ENCODE data around the gene TERC. TPM values are rescaled to one million over a fixed set of nuclear protein-coding genes. Genes with fewer than 3 reads are reported as not detected.

TERC gene
- total RNA-seq, result 70.7 and 108 TPM in 2 replicates

- DNase-seq (ENCODE audit: low read depth, low spot score), result peak; percentile 56
Measured at GRCh38 chr3:169764882-169765612, at the start of gene TERC. Gene TERC, minus strand, starts transcription at chr3:169765060.

DNA sequence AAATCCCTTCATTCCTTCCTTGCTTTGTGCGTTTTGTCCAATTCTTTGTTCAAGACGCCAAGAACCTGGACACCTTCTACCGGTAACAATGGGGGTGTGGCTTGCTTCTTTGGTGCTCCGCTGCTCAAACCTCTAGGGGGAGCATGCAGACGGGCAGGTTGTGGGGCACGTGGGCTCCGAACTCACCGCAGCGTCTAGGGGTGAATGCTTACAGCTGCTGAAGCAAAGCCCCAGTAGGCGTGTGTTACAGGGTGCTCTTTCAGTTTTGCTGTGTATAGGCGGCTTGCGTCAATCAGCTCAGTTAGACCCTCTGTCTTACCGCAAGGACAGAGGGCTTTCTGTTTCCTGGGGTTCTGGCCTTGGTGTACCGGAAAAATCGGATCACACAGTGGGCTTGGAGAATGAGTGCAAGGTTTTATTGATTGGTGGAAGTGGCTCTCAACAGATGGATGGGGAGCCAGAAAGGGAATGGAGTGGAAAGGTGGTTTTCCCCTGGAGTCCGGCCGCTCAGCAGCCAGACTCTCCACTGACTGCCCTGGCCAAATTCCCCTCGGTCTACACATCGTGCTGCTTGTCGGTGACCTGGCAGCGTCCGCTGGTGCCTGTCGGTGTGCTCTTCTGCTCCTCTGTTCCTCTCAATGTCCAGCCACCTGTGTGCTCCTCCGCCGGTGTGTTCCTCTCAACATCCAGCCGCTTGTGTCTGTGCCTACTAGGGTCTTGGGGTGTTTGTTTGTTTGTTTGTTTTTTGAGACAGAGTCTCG lies 49.1 kb upstream of the TERC start:
- DNase-seq (ENCODE audit: low read depth, low spot score), result no peak

GRCh38 chr3:169813278-169813677 lies 48.4 kb upstream of the TERC start:
- DNase-seq (ENCODE audit: low read depth, low spot score), result no peak

GRCh38 chr3:169812332-169813235 lies 47.7 kb upstream of the TERC start, which contains the start of the genes LRRC34 and LRRIQ4:
Gene LRRC34, minus strand, starts transcription at chr3:169812904. Its CDS starts 356 bp downstream, at chr3:169812548.
Gene LRRIQ4, plus strand, starts transcription at chr3:169812870. Its CDS starts 9,052 bp downstream, at chr3:169821922.
- DNase-seq (ENCODE audit: low read depth, low spot score), result peak; percentile 22

DNA sequence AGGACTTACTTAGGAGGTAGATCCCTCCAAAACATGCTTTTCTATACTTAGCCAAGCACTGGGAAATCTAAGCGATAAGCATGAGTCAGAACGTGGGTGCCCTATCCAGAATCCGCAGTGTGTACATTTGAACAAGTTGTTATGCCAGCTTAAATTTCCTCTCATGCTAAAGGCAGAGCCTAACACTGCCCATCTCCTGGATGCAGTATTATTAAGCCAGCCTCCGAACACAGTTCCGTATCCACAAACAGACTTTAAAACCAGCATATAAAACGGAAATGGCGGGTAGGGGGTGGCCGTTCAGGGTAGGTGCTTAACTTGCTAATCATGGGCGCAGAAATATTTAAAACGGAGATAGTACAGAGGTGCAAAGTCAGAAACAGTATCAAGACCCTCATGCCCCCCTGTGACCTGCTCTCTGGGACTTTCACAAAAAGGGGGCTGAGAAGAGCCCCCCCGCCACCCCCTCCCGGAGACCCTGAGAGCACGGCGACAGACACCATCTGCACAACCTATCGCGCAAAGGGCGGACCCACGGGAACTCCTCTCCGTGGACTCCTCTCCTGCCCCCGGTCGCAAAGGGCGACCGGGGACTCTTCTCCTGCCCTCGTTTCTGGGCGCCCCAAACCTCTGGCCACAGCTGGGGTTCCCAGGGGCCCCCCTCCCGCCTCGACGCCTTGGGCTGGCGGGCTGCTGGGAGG lies 46.9 kb upstream of the TERC start:
- DNase-seq (ENCODE audit: low read depth, low spot score), result no peak

DNA sequence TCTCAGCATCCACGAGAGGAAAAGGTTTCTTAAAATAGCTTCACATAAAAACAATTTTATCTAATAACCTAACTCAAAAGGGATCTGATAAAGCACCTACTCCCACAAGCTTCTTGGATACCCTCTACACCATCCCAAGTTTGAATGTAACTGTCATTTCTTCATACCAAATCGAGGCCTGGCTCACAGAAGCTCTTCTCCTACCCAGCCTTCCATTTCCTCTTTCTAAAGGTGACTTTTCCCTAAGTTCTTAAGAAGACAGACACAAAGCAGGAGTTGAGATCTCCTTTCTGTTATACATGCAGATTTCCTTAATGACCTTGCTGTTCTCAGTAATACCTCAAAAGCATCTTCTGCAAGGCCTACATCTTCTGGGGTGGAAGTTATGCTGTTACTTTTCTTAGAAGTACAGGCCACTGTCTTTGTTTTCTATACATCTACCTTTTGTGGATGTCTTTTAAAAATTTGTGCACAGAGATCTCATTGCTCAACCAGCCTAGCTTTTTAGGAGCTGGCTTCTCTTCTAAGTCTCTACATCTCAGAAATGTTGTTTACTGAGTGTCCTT lies 44.5 kb upstream of the TERC start:
- DNase-seq (ENCODE audit: low read depth, low spot score), result no peak

GRCh38 chr3:169804681-169805080 lies 39.8 kb upstream of the TERC start:
- no peak for DNase-seq (ENCODE audit: low read depth, low spot score)

DNA sequence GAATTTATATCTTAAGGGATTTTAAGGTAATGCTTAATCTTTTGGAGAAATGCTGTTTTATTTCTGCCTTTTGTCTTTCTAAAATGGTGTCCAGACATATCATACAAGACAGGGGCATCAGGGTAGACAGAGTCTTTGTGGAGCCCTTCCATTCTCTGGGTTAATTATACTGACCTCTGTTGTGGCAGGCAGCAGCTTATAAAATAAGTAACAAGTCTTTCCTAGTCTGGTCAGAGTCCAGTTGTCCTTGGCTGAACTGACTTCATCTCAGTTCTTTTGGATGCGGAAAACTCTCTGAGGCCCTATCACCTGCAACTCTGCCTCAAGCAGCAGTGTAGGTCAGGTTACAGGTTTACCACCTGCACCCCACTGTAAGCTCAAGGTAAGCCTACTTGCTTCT lies 27.5 kb upstream of the TERC start:
- DNase-seq (ENCODE audit: low read depth, low spot score), result no peak

DNA sequence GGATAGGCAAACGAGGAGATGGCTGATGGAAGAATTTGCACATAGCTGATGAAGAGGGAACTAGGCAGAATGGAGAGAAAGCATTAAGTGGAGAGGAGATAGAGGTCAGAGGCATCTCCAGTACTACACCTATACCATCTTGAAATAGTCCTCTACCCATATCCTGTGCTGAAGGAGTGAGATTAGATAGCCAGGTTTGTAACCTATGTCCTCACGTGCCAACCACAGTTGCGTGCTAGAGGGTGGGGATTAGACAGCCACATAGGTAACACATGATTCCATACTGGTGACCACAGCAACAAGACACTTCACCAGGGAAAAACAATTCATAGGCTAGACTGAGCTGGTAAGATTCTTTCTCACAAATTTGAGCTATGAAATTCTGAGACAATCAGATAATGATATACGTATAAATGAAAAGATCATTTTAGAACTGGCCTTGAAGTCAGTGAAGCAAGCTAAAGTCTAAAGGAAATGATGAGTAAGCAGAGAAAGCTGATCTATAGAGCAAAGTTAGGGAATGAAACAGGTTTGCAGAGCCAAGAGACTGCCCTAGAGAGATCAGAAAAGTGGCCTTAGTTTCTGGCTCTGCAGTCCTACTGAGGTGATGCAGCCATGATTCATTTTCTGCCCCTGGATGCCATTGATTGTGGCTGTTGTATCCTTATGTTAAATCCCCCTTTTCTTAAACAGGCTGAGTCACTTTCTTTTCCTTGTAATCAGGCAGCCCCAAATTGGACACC lies 26.0 kb upstream of the TERC start:
- no peak for DNase-seq (ENCODE audit: low read depth, low spot score)

GRCh38 chr3:169790219-169790618 lies 25.4 kb upstream of the TERC start:
- DNase-seq (ENCODE audit: low read depth, low spot score), result no peak

DNA sequence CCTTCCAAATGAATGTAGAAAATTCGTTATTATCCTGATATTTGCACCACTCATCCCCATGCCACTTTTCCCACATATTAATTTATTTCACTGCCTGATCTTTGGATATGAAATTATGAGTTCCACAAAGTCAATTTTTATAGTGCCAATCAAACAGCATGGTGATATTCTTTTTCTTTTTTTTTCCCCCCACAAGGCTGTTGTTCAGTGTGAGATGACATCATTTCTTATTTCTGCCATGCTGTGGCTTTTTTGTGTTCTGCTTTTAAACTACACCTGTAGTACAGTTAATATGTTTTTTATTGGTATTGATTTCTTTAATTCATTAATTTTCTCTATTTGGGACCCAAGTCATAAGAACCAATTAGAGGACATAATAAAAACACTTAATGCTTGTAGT lies 22.9 kb upstream of the TERC start:
- no peak for DNase-seq (ENCODE audit: low read depth, low spot score)

GRCh38 chr3:169787120-169787519 lies 22.3 kb upstream of the TERC start:
- no peak for DNase-seq (ENCODE audit: low read depth, low spot score)

DNA sequence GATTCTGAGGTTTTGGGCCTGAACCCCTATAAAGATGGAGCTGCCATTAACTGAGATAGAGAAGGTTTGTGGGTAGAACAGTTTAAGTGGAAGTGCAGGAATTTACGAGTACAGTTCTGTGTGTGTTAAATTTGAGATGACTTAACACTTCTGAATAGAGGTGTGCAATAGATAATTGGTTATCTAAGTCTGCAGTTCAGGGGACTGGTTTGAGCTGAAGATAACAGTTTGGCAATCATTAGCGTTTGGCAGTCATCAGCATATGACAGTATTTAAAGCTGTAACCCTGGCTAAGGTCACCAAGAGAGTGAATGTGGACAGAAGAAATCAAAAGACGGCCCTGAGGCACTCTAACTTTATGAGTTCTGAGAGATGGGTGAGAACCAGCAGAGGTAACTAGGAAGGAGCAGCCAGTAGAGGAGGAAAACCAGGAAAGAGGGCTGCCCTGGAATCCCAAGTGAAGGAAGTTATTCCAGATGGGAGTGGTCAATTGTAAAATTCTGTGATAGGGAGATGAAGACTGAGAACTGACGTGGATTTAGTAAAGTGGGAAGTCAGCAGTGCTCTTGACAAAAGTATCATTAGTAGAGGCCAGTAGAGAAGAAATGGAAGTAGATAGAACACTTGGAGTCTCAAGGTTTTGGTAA lies 16.5 kb upstream of the TERC start:
- DNase-seq (ENCODE audit: low read depth, low spot score), result no peak

DNA sequence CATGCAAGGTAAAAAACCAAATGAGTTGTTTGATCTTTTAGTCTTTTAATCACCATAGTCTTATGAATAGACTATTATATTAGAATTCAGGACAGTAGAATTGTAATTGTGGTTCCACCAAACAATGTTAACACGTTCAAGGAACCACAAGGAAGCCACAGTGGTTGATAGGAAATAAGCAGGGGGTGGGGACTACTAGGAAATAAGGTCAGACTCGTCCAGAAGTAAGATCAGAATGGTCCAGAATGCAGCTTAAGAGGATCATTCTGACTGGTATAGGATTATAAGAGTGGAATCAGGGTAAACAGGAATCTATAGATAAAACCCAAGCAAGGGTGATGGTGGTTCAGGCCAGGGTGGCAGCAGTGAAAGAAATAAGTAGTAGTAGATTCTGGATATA lies 15.9 kb upstream of the TERC start:
- DNase-seq (ENCODE audit: low read depth, low spot score), result no peak

- no peak for DNase-seq (ENCODE audit: low read depth, low spot score)
Measured at GRCh38 chr3:169777822-169778221, 13.0 kb upstream of the TERC start.

GRCh38 chr3:169774186-169774585 lies 9.3 kb upstream of the TERC start:
- no peak for DNase-seq (ENCODE audit: low read depth, low spot score)

GRCh38 chr3:169772897-169773816 lies 8.3 kb upstream of the TERC start, which contains the start of gene MYNN:
Gene MYNN, plus strand, starts transcription at chr3:169773396. Its CDS starts 900 bp downstream, at chr3:169774296.
- peak; percentile 77 for DNase-seq (ENCODE audit: low read depth, low spot score)

DNA sequence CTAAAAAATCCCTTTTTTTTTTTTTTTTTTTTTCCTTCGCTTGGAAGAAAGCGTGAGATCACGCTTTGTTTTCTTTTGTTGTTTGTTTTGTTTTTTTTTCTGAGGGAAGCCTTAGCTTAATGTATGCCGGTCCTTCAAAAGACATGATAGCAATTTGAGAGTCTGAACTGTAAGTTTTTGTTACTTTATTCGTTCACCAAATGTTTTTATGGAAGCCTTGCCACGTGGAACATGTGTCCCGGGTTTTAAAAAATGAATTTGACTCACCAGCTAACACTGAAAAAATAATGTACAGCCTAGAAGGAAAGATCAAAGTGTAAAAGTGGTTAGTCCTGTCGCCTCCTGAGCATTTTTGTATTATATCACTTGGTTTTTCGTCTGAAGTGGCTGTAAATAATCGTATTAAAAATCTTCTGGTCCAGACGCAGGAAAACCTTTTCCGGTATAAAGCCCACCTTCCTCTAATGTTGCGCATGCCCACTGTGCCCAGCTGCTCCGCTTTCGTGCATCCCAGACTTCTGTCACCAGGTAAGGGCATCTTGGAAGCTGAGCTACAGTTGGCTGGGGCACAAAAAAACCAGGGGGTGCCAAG lies 7.5 kb upstream of the TERC start:
- no peak for DNase-seq (ENCODE audit: low read depth, low spot score)
